Stimulated activated CD8-positive, alpha-beta memory T cell treated with anti-CD3 and anti-CD28 coated beads, Interleukin-12 subunit alpha, Interleukin-12 subunit beta, amount 100 ng/mL, for 24 hours (primary cell): ENCODE results near the gene LAMB2.

Experiments used
- DNase-seq: peaks from one replicate; pipeline ENCODE4 v3.0.0-alpha.2; 2020; ENCODE audit errors: extremely low read depth

LAMB2 gene

DNA sequence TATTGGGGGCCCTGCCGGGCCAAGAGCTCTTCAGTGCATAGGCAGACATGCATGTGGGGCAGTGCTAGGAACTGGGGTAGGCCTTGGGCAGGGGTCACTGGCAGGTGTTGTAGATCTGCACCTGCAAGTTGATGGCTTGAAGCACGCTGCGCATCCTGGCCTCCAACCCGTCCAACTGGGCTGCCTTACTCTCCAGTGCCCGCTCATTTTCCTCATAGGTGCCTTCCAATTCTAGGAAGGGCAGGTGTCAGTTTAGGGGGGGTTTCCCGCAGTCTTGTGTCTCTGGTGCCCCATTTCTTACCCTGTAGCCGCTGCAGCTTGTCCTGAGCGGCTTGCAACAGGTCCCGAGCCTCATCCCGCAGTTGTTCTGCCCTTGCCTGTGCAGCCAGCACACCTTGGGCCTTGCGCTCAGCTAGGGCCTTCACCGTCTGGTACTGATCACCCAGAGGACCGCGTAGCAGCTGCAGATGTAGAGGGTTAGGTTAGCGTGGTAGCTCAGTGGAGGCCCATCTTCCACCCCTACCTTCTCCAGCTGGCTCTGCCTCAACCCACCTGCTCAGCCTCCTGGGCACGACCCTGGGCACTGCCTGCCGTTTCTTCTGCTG lies 11.6 kb downstream of the LAMB2 start:
- DNase-seq = no peak

DNA sequence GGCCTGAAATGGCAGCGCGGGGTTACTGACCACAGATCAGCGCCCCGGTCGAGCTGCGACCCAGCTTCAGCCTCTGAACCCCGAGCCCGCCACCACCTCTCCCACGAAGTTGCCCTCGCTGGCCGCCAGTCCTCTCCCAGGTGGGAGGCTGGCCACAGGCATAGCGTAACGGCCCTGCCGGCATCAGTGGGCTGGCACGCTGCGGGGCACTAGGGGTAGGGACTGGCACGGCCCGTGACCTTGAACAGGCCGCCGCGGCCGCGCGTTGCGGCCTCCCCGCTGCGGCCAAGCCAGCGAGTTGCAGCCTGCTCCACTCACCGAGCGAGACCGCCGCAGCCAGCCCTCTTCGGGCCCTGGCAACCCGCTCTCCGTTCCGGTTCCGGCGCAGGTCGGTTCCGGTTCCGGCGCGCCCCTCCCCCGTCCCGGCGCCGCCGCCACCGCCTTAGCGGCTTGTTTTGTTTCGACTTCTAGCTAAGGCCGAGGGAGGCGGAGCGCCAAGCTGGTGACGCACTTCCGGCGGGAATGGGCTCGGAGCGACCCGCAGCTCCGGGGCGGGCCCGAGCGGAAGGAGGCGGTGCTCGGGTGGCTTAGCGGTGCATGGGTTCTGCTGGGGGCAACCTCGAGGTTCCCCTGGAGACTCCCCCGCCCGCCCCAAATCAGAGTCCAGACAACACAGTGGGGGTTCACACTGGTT lies 12.3 kb downstream of the LAMB2 start, which contains the start of gene USP19:
TSS of gene USP19 (minus strand) at position 386 of the 694 bp plus-strand sequence. CDS start 1,678 bp downstream, outside the sequence.
- DNase-seq = peak; percentile 85

DNA sequence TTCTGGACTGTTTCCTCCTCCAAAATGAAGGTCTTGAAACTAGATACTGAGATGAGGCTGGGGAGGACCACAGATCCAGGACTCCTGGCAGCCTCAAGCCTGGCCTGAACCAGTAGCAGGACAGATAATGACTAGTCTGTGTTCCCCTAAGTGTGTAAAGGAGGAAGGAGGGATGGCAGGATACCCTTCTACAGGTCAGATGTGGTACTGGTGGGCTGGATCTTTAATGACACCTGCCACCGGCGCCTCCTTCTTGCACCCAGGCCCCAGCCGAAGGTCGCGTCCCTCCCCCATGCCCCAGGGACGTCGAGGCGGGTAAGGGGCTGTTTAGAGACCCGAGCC lies 12.8 kb downstream of the LAMB2 start:
- DNase-seq = no peak

DNA sequence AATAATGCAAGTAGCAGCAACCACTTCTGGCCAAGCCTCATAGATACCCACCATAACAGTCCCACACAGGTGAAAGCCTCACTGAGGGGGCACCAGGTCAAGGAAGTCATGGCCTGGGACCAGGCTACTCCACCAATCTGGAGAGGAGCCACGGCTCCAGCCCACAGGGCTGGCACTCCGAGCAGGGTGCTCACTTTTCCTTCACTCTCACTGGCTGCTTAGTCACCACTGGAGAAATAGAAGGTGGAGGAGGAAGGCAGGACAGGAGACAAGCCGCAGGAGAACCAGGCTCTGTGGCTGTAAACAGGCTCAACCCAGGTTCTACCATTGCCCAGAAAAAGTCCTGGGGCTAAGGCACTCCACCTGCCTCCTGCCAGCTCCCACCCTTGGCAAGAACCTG lies 13.4 kb downstream of the LAMB2 start:
- DNase-seq = no peak

DNA sequence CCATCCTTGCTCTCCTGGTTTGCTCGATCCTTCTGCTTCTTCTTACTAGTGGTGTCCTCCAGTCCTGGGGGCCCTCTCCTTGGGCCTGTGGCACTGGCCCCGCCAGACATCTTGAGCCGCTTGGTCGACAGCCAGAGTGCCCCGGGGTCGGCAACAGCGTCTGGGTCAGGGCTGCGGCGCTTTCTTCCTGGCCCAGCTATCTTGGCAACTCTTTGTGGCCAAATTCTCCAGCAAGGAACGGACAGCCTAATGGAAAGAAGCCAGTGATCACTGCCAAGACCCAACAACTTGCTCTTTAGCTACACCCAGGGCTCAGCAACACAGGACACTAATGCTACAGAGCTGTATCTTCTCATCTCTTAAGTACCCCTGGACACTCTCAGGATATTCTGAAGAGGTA lies 13.8 kb downstream of the LAMB2 start:
- DNase-seq = no peak

DNA sequence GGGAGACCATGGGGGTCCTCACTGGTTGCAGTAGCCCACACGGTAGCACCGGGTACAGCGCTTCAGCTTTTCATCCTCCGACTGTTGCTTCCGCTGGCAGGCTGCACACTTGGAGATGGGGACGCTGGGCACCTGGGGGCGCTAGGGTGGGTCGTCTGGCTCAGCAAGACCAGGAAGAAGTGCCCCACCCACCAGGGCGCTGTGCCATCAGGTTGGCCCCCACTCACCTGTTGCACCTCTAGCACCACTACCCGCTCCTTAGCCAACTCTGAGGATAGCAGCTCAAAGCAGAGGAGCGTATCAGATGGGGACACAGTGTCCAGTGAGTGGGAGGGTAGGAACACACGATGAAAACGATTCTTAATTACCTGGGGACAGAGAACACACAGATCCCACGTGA lies 20.6 kb downstream of the LAMB2 start:
- DNase-seq = no peak

DNA sequence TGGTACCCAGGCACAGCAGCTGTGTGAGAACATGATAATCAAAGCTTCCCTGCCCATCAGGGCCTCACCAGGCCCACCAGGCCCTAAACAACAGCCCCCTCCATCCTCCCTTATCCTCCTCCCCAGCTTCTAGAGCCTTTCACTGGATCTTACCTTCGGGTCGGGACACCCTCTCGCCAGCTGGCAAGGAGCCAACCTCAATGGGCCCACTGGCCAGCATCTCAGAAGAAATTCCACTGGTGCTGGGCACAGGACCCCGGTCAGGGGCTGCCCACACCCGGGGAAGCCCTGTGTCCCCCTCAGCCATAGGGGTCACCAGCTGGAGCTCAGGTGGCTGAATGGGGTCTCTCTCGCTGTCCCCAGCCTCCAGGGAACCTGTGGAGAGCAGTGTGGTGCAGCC lies 21.5 kb downstream of the LAMB2 start:
- no peak for DNase-seq

DNA sequence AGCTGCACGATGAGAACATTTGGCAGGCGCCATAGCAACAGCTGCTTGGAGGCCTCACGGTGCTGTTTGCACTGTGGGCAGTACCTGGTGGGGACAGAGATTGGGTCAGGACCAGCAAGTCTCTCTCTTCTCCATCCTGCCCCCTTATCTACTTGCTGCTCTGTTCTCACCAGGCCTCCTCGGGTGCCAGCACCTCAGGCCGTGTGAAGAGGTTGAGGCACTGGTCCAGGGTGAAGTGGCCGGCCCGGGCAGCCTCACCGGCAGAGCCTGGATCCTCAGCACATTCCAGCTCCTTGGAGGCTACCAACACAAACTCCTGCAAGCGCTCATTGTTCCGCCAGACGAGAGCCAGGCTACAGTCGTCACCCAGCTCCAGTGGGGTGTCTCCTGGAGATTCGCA lies 22.1 kb downstream of the LAMB2 start:
- DNase-seq = no peak

DNA sequence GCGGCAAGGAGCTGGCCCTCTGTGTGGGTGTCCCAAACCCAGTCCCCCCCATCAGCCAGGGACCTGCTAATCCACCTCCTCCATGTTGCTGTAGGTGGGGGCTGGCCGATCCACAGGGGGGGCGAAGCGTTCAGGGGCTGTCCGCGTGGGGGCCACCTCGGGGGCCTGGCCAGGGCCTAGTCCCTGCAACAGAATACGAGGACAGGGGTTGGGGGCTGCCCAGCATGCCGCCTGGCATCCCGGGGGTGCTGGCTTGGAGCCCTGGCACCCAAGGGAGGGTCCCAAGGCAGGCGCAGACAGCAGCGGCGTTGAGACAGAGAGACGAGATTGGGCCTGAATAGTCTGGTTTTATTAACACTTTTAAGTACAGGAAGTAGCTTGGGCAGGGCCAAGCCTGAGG lies 24.5 kb downstream of the LAMB2 start:
- no peak for DNase-seq

DNA sequence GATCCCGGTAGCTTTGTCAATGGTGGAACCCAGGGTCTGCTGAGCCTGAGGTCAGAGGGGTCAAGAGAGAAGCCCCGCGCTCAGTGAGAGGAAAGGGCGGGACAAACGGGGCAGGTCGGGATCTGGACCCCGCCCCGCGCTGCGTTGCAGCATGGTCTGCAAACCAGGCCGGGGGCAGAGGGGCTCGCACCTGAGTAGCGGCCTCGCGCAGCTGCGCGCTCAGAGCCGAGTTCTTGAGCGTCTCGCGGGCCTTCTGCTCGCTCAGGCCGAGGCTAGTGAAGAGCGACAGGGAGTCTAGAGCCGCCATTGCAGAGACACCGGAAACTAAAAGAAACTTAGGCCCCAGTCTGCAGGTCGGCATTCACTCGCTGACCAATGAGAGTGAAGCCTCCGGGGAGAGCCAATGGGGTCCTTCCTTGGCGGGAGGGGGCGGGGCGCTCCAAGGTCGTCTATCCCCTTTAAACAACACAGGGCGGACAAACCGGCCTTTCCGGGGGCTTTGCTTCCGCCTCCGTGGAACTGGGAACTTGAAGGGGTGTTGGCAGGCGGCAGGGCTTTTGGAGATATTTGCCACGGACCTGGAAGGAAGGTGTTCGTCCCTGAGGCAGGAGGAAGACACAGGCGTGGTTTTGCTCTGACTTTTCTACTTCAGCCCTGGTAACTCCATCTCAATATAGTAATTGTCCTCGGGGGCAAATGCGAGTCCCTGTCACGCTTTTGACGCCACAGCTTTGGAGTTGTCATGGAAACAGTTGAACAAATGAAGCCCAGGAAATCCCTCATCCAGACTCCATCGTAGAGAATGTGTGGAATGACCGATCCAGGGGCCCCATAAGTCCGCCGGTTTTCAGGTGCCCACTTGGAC lies 28.2 kb downstream of the LAMB2 start, which contains the start of gene QARS1:
TSS of gene QARS1 (minus strand) at position 331 of the 865 bp plus-strand sequence. CDS start at position 307, 24 bp downstream.
- peak; percentile 81 for DNase-seq

DNA sequence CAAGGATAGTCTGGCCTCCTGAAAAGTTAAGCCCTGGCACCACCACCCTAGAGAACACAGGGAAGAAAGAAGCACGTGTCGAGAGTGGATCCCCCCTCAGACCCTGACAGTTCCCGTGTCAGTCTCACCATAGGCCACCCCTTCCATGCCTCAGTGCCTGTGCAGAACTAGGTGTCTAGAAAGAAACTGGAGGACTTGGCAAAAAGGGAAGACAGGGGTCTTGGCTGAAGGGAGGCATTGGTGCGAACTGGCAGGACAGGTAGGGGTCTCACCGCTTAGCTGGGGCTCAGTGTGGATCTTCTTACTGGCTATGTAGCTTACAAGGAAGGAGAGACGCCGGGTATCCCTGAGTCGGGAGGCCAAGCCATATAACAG lies 28.8 kb downstream of the LAMB2 start:
- DNase-seq = no peak

DNA sequence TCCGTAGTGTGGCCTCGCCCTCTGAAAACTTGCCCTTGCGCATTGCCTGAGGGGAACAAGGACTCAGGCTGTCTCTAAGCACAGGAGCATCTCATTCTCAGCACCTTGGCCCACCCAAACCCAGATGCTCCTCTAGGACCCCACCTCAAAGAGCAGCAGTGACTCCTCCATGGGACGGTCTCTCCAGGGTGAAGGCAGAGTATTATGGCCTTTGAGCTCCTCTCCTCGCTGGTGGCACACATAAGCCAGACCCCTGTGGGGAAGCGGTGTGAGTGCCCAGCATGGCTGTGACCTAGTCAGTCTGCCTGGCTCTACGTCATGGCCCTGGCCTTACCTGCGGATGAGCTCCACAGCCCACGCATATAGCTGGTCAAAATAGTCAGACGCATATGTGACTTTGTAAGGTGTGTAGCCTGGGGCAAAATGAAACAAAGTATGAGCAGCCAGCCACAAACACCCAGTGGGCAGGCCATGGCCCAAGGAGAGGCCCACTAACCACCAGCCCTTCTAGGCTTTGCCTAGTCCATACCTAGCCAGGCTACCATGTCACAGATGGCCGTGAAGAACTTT lies 32.7 kb downstream of the LAMB2 start:
- DNase-seq = no peak

DNA sequence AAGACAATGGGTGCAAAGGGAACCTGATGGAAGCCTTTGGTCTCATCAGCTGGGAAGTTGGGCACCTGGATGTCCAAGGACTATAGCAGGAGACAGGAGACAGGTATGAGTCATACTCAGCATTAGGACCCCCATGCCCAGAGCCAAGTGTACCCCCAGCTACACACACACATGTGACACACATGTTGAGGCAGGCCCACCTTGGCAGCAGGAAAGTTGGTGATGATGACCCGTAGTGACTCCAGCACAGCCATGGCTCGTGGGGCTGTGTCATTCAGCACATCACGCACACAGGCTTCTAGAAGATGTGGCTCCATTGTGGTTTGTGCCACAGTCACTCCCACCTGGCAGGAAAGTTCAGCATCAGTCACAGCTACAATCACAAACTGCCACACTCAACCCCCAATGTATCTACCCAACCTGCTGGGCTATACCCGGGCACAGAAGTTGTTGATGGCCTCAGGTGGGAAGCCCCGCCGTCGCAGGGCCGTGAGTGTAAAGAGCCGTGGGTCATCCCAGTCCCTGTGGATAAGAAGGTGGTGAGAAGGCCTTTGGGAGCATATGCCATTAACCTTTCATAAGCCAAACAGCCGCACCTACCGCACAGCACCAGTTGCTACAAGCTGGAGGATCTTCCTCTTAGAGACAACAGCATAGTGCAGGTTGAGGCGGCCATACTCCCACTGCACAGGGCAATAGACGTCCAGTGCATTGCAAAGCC lies 33.8 kb downstream of the LAMB2 start:
- DNase-seq = no peak

DNA sequence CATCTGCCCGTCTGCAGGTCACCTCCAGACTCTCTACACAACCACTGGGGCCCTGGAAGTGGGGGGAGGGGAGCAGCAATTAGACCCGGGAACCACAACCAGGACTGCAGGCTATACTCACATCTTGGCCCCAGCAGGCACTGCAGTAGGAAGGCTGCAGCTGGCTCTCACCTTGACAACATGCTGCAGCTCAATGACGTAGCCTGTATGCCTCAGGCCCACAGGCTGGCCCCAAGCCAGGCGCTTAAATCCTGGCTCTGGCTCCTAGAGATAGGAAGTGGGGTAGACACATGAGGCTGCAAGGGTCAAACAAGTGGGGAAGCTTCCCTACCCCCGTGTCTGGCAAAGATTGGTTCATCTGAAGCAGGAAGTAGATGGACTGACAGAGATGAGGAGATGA lies 34.4 kb downstream of the LAMB2 start:
- no peak for DNase-seq

DNA sequence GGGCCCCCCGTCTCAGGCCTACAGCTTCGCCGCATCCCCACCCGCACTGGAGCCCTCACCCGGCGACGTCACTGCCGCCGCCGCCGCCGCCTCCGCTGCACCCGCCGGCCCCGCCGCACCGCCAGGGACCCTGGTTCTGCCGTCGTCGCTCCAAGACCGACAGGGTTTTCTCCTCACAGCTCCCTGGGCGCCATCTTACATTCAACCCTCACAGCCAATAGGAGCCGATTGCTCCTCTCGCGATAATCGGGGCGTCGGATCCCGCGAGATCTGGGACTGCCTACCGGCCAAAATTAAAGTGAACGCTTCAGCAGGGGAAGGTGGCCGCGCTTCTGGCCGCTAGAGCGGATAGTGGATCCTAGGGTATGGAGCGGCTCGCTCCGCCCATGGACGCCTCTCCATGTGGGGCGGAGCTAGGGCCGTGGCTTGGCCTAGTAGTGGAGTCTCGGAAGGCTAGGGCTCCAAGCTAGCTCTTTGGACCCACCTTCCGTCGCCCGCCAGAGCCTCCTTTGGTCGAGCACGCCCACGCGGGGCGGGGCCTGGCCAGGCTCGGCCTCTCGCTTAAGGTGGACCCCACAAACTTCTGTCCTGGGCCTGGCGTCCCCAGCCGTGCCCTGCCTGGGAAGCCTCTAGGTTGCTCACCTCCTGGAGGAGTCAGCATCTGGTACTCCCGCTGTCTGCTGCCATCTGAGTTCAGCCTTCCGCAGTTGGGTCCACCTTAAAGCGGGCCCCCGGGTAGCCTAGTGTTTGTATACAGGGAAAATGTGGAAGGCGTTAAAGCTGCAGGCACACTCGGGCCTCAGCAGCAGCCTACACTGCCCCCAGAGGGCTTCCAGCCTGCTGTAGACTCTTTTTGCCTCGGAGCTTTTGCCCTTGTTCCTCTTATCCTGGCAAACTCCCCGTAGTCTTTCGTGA lies 38.7 kb downstream of the LAMB2 start, which contains the start of gene QRICH1:
TSS of gene QRICH1 (minus strand) at position 219 of the 915 bp plus-strand sequence. CDS start 17,054 bp downstream, outside the sequence.
- peak; percentile 86 for DNase-seq

DNA sequence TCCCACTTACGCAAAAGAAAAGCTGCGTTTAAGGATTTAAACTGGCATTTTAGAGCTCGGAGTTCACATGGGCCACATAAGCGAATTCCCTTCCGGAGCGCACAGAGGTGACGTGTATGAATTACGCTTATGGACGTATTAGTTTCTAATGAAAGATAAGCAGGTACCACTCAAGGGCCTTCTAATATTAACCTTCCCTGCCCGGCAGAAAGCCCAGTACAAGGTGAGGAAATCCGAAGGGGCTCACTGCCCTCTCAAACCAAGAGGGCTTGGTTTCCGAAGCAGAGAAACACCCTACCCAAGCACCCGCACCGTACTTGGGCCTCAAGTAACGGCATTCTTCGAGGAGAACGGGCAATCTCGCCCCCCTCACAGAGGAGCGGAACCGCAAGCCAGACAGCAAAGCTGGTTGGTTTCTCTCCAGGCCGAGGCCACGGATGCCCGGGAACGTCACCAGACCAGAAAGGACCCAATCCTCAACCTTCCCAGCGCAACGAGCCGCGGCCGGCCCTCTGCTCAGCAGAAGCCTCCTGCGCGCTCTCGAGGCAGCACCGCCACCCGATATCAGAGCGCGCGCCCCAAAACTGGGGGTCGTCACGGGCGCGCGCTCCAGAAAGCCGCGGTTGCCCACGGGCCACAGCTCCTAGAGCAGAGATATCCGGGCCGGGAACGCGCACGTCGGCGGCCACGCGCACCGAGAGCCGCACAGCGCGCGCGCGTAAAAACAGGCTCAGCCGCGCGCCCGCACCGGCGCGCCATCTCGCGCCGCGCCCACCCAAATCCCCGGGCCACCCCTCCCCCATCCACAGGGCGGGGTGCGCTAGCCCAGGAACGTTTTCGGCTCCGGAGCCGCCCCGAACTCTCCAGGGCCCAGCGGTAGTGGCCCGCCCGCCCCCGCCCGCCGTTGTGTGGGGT lies 39.7 kb downstream of the LAMB2 start:
- DNase-seq = peak; percentile 63

DNA sequence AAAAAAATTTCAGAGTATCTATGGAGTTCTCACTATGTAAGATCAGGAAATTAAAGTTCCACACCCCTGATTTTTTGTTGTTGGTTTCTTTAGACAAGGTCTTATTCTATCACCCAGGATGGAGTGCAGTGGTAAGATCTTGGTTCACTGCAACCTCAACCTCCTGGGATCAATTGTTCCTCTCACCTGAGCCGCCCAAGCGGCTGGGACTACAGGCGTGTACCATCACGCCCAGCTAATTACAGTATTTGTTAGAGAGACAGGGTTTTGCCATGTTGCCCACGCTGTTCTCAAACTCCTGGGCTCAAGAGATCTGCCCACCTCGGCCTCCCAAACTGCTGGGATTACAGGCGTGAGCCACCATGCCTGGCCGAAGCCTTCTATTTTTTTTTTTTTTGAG lies 51.4 kb downstream of the LAMB2 start:
- DNase-seq = no peak

DNA sequence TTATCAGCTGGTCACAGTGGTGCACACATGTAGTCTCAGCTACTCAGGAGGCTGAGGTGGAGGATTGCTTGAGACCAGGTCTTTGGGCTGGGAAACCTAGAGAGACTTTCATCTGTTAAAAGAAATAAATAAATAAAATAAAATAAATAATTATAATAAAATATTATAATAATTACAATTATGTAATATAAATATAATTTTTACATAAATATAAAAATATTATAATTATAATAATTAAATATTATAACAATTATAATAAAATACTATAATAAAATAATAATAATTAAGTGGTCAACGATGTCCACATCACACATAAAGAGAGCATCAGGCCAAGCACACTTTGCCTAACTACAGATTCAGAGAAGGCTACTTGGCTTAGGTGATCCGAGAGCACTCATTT lies 53.6 kb downstream of the LAMB2 start:
- DNase-seq = no peak

DNA sequence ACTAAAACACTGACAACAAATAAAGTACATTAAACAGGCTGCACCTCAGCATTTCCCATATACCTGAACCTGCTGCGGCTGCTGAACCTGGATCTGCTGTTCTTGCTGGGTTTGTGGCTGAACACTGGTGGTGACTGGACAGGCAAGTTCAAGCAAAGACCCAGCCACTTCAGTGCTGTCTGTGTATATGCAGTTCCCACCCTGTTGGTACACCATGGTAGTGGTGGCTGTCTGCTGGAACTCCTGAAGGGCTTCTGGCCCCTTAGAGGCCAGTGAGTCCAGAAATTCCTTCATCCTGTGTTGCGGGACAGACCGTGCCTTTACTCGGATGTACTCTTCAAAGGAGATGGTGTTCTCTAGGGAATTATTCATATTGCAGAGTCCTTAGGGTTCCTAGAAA lies 56.2 kb downstream of the LAMB2 start:
- DNase-seq = no peak
